ENCODE measurements around the gene CD47.

DNA sequence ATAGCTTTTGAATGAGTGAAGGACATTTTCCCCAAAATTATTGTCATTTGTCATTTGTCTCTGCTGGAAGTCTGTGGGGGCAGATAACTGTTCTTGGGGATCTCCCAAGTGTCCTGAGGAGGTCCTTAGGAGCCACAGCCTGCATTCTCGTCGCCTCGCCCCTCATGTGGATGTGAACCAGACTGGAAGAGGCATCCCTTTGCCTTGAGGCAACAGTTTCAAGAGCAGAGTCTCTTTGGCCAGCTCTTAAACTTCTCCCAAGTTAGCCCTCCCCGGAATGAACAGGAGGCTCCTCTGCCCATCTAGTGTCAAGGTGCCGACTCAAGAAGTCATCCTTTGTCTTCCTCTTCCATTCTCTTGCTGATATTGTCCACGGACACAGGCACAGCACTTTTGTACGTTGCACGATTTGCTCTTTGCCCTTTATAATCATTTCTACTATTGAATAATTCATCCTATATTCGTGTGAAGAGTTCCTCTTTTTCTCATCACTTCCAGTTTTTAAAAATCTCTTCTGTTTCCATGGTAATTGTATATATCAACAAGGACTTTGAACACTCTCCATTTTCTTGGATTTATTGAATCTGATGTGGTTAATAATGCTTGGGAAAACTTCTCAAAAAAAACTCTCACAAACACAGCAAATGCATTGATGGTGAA, 40.8 kb upstream of the CD47 start:
- TF ChIP-seq, protein P1, sequence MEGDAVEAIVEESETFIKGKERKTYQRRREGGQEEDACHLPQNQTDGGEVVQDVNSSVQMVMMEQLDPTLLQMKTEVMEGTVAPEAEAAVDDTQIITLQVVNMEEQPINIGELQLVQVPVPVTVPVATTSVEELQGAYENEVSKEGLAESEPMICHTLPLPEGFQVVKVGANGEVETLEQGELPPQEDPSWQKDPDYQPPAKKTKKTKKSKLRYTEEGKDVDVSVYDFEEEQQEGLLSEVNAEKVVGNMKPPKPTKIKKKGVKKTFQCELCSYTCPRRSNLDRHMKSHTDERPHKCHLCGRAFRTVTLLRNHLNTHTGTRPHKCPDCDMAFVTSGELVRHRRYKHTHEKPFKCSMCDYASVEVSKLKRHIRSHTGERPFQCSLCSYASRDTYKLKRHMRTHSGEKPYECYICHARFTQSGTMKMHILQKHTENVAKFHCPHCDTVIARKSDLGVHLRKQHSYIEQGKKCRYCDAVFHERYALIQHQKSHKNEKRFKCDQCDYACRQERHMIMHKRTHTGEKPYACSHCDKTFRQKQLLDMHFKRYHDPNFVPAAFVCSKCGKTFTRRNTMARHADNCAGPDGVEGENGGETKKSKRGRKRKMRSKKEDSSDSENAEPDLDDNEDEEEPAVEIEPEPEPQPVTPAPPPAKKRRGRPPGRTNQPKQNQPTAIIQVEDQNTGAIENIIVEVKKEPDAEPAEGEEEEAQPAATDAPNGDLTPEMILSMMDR (IDR thresholded peaks at IDR 0.05): no peak
- TF ChIP-seq EZH2 (IDR thresholded peaks at IDR 0.05): no peak
